ENCODE data around the gene CNN3.

Gene CNN3

DNA sequence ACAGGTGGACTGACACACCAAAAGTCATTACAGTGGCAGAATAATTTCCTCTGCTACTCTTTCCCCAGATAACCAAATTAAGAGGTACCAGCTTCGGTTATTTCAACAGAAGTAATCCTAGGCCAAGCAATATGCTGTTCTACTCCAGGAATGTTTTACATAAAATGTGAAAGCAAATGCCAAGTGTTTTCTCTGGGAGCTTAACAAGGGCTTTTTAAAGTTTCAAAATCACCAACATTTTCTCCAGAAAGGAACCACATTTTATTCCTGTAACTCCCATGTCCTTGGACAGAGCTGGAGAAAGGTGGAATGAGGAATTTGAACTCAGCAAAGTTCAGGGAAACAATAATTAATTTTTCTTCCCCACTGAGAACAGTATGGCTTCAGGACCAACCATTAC lies 27.2 kb downstream of the CNN3 start:
- Histone ChIP-seq H3K4me3 (ENCODE audit: low read length) (no peak overlapping the region), H3K9ac (ENCODE audit: low read depth, low read length) (no peak overlapping the region), H3K4me1 (ENCODE audit: insufficient read depth, low read length) (no peaks in the 10 kb centered on the region; the same call in none of the 2 replicates), H3K36me3 (ENCODE audit: insufficient read depth, low read length) (peaks cover 93% of the 10 kb centered on the region), H3K9me3 (ENCODE audit: insufficient read depth, low read depth, low read length) (no peaks in the 10 kb centered on the region), H3K27me3 (ENCODE audit: insufficient read depth, low read length) (no peaks in the 10 kb centered on the region), H3K27ac (ENCODE audit: low read depth, low read length) (no peak overlapping the region)
- WGBS = 100% methylated on average over 1 of the region's 1 CpG

DNA sequence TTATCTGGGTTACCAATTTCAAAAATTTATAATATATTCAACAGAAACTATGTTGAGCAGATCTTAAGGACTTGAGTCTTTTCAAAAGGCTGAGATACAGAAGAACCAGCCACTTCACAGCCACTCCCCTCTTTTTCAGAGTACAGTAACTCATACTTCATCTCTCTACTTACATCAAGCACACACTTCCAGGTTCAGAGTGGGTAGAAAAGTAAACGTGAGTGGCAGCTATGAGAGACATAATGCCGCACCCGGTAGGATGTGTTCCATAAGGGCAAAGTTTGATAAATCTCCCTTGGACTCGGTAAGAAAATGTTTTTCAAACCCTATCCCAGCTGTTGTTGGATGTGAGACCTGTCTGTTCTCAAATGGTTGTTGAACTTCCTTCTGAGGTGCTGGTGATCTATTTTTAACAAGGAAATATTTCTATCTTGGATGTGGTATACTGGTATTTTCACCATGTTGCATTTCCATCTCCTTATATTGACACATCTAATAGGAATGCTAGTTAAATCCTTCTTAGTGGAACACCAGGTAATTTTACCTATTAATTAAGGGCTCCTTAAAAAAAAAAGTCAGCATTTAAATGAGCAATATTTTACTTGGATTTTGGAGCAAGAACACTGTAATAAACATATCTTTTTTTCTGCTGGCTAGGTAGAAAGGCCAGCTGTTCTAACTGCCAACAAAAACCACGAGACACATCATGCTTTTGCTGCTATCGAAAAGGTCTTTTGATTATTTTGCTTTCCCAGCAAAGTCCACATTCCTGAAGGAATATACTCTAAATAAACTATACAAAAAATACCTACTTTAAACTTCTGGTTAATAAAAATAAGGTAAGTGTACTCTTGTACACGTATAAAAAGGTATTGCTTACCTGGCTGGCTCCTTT lies 28.2 kb downstream of the CNN3 start:
- no peaks in the 10 kb centered on the region for H3K9me3 ChIP-seq (ENCODE audit: insufficient read depth, low read depth, low read length)
- H3K9ac ChIP-seq (ENCODE audit: low read depth, low read length) = no peak overlapping the region
- no peak overlapping the region for H3K4me3 ChIP-seq (ENCODE audit: low read length)
- no peaks in the 10 kb centered on the region; the same call in 1 of the 2 replicates for H3K4me1 ChIP-seq (ENCODE audit: insufficient read depth, low read length)
- H3K36me3 ChIP-seq (ENCODE audit: insufficient read depth, low read length) = peaks cover 88% of the 10 kb centered on the region
- H3K27me3 ChIP-seq (ENCODE audit: insufficient read depth, low read length) = no peaks in the 10 kb centered on the region
- H3K27ac ChIP-seq (ENCODE audit: low read depth, low read length) = no peak overlapping the region
- 95% methylated on average over 7 of the region's 7 CpGs for WGBS

- WGBS = 88% methylated on average over 1 of the region's 1 CpG
- Histone ChIP-seq H3K4me3 (ENCODE audit: low read length) (no peak overlapping the region), H3K27ac (ENCODE audit: low read depth, low read length) (no peak overlapping the region), H3K4me1 (ENCODE audit: insufficient read depth, low read length) (no peaks in the 10 kb centered on the region; the same call in 1 of the 2 replicates), H3K9me3 (ENCODE audit: insufficient read depth, low read depth, low read length) (no peaks in the 10 kb centered on the region), H3K36me3 (ENCODE audit: insufficient read depth, low read length) (peaks cover 62% of the 10 kb centered on the region), H3K9ac (ENCODE audit: low read depth, low read length) (no peak overlapping the region), H3K27me3 (ENCODE audit: insufficient read depth, low read length) (no peaks in the 10 kb centered on the region)
Observed at GRCh38 chr1:94895518-94895917, 31.4 kb downstream of the CNN3 start.

GRCh38 chr1:94894630-94895029 lies 32.3 kb downstream of the CNN3 start:
- Histone ChIP-seq H3K27me3 (ENCODE audit: insufficient read depth, low read length) (no peaks in the 10 kb centered on the region), H3K27ac (ENCODE audit: low read depth, low read length) (no peak overlapping the region), H3K9ac (ENCODE audit: low read depth, low read length) (no peak overlapping the region), H3K4me1 (ENCODE audit: insufficient read depth, low read length) (no peaks in the 10 kb centered on the region; the same call in 1 of the 2 replicates), H3K9me3 (ENCODE audit: insufficient read depth, low read depth, low read length) (no peaks in the 10 kb centered on the region), H3K4me3 (ENCODE audit: low read length) (no peak overlapping the region), H3K36me3 (ENCODE audit: insufficient read depth, low read length) (peaks cover 53% of the 10 kb centered on the region)
- 53% methylated on average over 4 of the region's 4 CpGs for WGBS

GRCh38 chr1:94892604-94893254 lies 34.2 kb downstream of the CNN3 start:
- Histone ChIP-seq H3K9me3 (ENCODE audit: insufficient read depth, low read depth, low read length) (no peaks in the 10 kb centered on the region), H3K27ac (ENCODE audit: low read depth, low read length) (no peak overlapping the region), H3K36me3 (ENCODE audit: insufficient read depth, low read length) (peaks cover 34% of the 10 kb centered on the region), H3K9ac (ENCODE audit: low read depth, low read length) (no peak overlapping the region), H3K27me3 (ENCODE audit: insufficient read depth, low read length) (no peaks in the 10 kb centered on the region), H3K4me3 (ENCODE audit: low read length) (no peak overlapping the region), H3K4me1 (ENCODE audit: insufficient read depth, low read length) (peaks cover 15% of the 10 kb centered on the region)
- WGBS = 97% methylated on average over 4 of the region's 4 CpGs

- Histone ChIP-seq H3K27me3 (ENCODE audit: insufficient read depth, low read length) (no peaks in the 10 kb centered on the region), H3K27ac (ENCODE audit: low read depth, low read length) (no peak overlapping the region), H3K36me3 (ENCODE audit: insufficient read depth, low read length) (peaks cover 6% of the 10 kb centered on the region), H3K9me3 (ENCODE audit: insufficient read depth, low read depth, low read length) (no peaks in the 10 kb centered on the region), H3K4me1 (ENCODE audit: insufficient read depth, low read length) (peaks cover 42% of the 10 kb centered on the region), H3K9ac (ENCODE audit: low read depth, low read length) (no peak overlapping the region), H3K4me3 (ENCODE audit: low read length) (no peak overlapping the region)
- WGBS = 86% methylated on average over 2 of the region's 3 CpGs
Observed at GRCh38 chr1:94888201-94888600, 38.7 kb downstream of the CNN3 start.

DNA sequence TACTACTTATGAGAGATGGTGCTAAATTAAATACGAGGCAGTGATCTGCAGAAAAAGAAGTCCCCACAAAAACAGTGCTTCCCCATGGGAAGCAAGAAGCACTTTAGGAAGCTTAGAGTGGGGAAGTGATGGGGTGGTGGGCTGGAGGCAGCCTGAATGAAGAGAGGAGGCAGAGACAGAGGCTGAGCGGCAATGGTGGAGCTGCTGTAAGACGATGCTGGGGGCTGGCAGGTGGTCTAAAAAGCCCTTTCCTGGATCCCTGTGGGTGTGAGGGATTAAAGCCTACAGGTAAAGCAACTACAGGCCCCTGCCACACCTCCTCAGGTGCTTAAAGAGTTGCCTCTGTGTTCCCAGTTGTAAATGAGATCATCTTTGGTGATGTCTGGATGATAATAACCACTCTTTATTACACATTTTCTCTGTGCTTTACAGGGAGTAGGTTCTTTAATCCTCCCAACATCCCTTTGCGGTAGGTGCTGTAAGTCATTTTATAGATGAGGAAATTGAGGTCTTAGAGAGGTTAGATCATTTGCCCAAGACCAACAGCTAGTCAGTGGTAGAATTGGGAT lies 39.2 kb downstream of the CNN3 start:
- peaks cover 2% of the 10 kb centered on the region for H3K36me3 ChIP-seq (ENCODE audit: insufficient read depth, low read length)
- no peak overlapping the region for H3K4me3 ChIP-seq (ENCODE audit: low read length)
- H3K9me3 ChIP-seq (ENCODE audit: insufficient read depth, low read depth, low read length) = no peaks in the 10 kb centered on the region
- H3K9ac ChIP-seq (ENCODE audit: low read depth, low read length) = no peak overlapping the region
- peaks cover 43% of the 10 kb centered on the region for H3K4me1 ChIP-seq (ENCODE audit: insufficient read depth, low read length)
- WGBS = 52% methylated on average over 4 of the region's 4 CpGs
- H3K27me3 ChIP-seq (ENCODE audit: insufficient read depth, low read length) = no peaks in the 10 kb centered on the region
- no peak overlapping the region; the same call in 1 of the 2 replicates for H3K27ac ChIP-seq (ENCODE audit: low read depth, low read length)

GRCh38 chr1:94887106-94887505 lies 39.8 kb downstream of the CNN3 start:
- no peaks in the 10 kb centered on the region for H3K9me3 ChIP-seq (ENCODE audit: insufficient read depth, low read depth, low read length)
- no peaks in the 10 kb centered on the region for H3K36me3 ChIP-seq (ENCODE audit: insufficient read depth, low read length)
- H3K9ac ChIP-seq (ENCODE audit: low read depth, low read length) = no peak overlapping the region
- H3K4me3 ChIP-seq (ENCODE audit: low read length) = no peak overlapping the region
- H3K4me1 ChIP-seq (ENCODE audit: insufficient read depth, low read length) = peaks cover 43% of the 10 kb centered on the region
- no peaks in the 10 kb centered on the region for H3K27me3 ChIP-seq (ENCODE audit: insufficient read depth, low read length)
- 79% methylated on average over 2 of the region's 3 CpGs for WGBS
- no peak overlapping the region for H3K27ac ChIP-seq (ENCODE audit: low read depth, low read length)

- no peaks in the 10 kb centered on the region for H3K27me3 ChIP-seq (ENCODE audit: insufficient read depth, low read length)
- no peak overlapping the region for H3K4me3 ChIP-seq (ENCODE audit: low read length)
- H3K9me3 ChIP-seq (ENCODE audit: insufficient read depth, low read depth, low read length) = no peaks in the 10 kb centered on the region
- H3K27ac ChIP-seq (ENCODE audit: low read depth, low read length) = no peak overlapping the region
- H3K9ac ChIP-seq (ENCODE audit: low read depth, low read length) = no peak overlapping the region
- WGBS = 66% methylated on average over 5 of the region's 5 CpGs
- H3K4me1 ChIP-seq (ENCODE audit: insufficient read depth, low read length) = peaks cover 43% of the 10 kb centered on the region
- H3K36me3 ChIP-seq (ENCODE audit: insufficient read depth, low read length) = no peaks in the 10 kb centered on the region
Observed at GRCh38 chr1:94886361-94886760, 40.5 kb downstream of the CNN3 start.

DNA sequence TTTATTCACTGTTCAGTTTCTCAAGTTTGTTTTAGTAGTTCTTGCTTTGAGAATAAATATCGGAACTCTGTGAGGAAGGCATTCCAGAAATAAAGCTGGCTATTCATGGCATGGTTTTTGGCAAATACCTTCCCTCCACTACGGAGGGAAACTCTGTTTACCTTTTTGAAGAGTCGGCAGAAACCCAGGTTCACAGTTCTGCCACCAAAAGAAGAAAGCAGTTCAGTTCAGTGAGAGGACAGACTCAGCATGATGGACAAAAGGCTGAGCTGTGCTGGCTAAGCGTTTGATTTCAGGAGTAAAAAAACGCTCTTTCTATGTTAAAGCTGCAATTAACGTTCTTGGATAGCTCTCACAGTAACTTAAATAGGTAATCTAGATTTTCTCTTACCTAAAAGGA lies 42.4 kb downstream of the CNN3 start:
- peak overlapping the region; percentile 71 for H3K27ac ChIP-seq (ENCODE audit: low read depth, low read length)
- 81% methylated on average over 6 of the region's 6 CpGs for WGBS
- no peak overlapping the region for H3K4me3 ChIP-seq (ENCODE audit: low read length)
- no peaks in the 10 kb centered on the region for H3K36me3 ChIP-seq (ENCODE audit: insufficient read depth, low read length)
- peaks cover 43% of the 10 kb centered on the region for H3K4me1 ChIP-seq (ENCODE audit: insufficient read depth, low read length)
- no peaks in the 10 kb centered on the region for H3K27me3 ChIP-seq (ENCODE audit: insufficient read depth, low read length)
- no peaks in the 10 kb centered on the region for H3K9me3 ChIP-seq (ENCODE audit: insufficient read depth, low read depth, low read length)
- H3K9ac ChIP-seq (ENCODE audit: low read depth, low read length) = peak overlapping the region; percentile 16; the same call in 1 of the 2 replicates

DNA sequence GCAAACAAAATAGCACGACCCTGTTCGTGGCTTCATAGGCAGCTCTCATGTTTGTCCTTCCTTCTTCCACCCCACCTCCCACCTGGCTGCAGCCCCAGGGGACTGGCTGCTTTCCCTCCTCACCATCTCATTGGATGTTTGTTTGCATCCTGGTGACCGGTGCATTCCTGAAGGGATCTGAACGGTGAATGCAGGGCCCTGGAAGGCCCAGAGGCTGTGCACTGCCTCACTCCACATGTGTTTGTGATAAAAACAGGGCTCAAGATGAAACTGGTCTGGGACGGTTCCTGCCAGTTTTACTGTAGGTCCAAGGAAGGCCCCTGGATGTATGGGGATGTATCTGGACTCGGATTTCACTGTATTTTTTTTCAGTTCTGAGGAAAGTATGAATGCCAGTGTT lies 42.8 kb downstream of the CNN3 start:
- WGBS = 23% methylated on average over 6 of the region's 6 CpGs
- H3K27ac ChIP-seq (ENCODE audit: low read depth, low read length) = peak overlapping the region; percentile 71

More for the DNA sequence above, 42.8 kb downstream of the CNN3 start:
- no peaks in the 10 kb centered on the region for H3K36me3 ChIP-seq (ENCODE audit: insufficient read depth, low read length)
- no peak overlapping the region for H3K4me3 ChIP-seq (ENCODE audit: low read length)
- H3K9ac ChIP-seq (ENCODE audit: low read depth, low read length) = peak overlapping the region; percentile 16; the same call in 1 of the 2 replicates
- H3K9me3 ChIP-seq (ENCODE audit: insufficient read depth, low read depth, low read length) = no peaks in the 10 kb centered on the region
- H3K27me3 ChIP-seq (ENCODE audit: insufficient read depth, low read length) = no peaks in the 10 kb centered on the region
- peaks cover 40% of the 10 kb centered on the region for H3K4me1 ChIP-seq (ENCODE audit: insufficient read depth, low read length)
